Nephron (organoid): ENCODE data around the gene TCP11L1.

ENCODE experiments used
- H3K27ac Mint-ChIP-seq, 3 experiments: 2 replicates each; pipeline ENCODE4 v1.8.0; 2020; ENCODE audit warnings: mixed read lengths in 3 of 3, mild to moderate bottlenecking in 2 of 3, moderate library complexity in 1 of 3
- H3K27me3 Mint-ChIP-seq: 2 replicates; pipeline ENCODE4 v1.8.0; 2021; ENCODE audit warnings: low read depth, mild to moderate bottlenecking, moderate library complexity, mixed read lengths
- H3K36me3 Mint-ChIP-seq: 2 replicates; pipeline ENCODE4 v1.8.0; 2020; ENCODE audit warnings: low read depth, mixed read lengths
- H3K4me1 Mint-ChIP-seq: 2 replicates; pipeline ENCODE4 v1.8.0; 2020; ENCODE audit warnings: mixed read lengths
- H3K4me3 Mint-ChIP-seq, 3 experiments: 2 replicates each; pipeline ENCODE4 v1.8.0; 2020; ENCODE audit warnings: mild to moderate bottlenecking in 3 of 3, mixed read lengths in 3 of 3, moderate library complexity in 2 of 3
- H3K9me3 Mint-ChIP-seq: 2 replicates; pipeline ENCODE4 v1.8.0; 2020; ENCODE audit warnings: mixed read lengths
- CTCF ChIP-seq, 3 experiments: fragments of 200-600 bp; sonication (generic); IDR thresholded peaks; one replicate each; pipeline ENCODE4 v1.5.0; 2021; ENCODE audit warnings: antibody characterized with exemption in 3 of 3; ENCODE audit not compliant: unreplicated experiment in 3 of 3

The TCP11L1 gene

GRCh38 chr11:33016654-33017053, 22.7 kb upstream of the TCP11L1 start:
- Mint-ChIP-seq H3K27ac (peak overlapping the region; percentile 62 to 85 (median 75)), H3K4me3 (peak overlapping the region; percentile 87 to 88 (median 88)), H3K36me3 (no peaks in the 10 kb centered on the region), H3K27me3 (peaks cover 11% of the 10 kb centered on the region), H3K4me1 (peaks cover 35% of the 10 kb centered on the region), H3K9me3 (no peaks in the 10 kb centered on the region)
- TF ChIP-seq CTCF (IDR thresholded peaks at IDR 0.05; ENCODE audit: unreplicated experiment in 3 of 3), result no peak

- Mint-ChIP-seq H3K36me3 (no peaks in the 10 kb centered on the region), H3K27ac (peak overlapping the region in 2 of 3 experiments; percentile 5 to 62), H3K27me3 (peaks cover 11% of the 10 kb centered on the region), H3K4me3 (peak overlapping the region; percentile 51 to 88 (median 87)), H3K4me1 (peaks cover 41% of the 10 kb centered on the region), H3K9me3 (no peaks in the 10 kb centered on the region)
- TF ChIP-seq CTCF (IDR thresholded peaks at IDR 0.05; ENCODE audit: unreplicated experiment in 3 of 3), result no peak
These were observed 21.9 kb upstream of the TCP11L1 start for GRCh38 chr11:33017478-33017877.

- Mint-ChIP-seq H3K36me3 (no peaks in the 10 kb centered on the region), H3K4me1 (peaks cover 41% of the 10 kb centered on the region), H3K27ac (peak overlapping the region in 1 of 3 experiments; percentile 62), H3K4me3 (peak overlapping the region; percentile 51 to 88 (median 87)), H3K27me3 (peaks cover 11% of the 10 kb centered on the region), H3K9me3 (no peaks in the 10 kb centered on the region)
- no peak for TF ChIP-seq CTCF (IDR thresholded peaks at IDR 0.05; ENCODE audit: unreplicated experiment in 3 of 3)
These were observed 21.4 kb upstream of the TCP11L1 start for GRCh38 chr11:33017965-33018364.

- Mint-ChIP-seq H3K27me3 (peaks cover 11% of the 10 kb centered on the region), H3K4me1 (peaks cover 41% of the 10 kb centered on the region), H3K27ac (peak overlapping the region in 1 of 3 experiments; percentile 6), H3K4me3 (peak overlapping the region in 1 of 3 experiments; percentile 62), H3K36me3 (no peaks in the 10 kb centered on the region), H3K9me3 (no peaks in the 10 kb centered on the region)
- no peak for TF ChIP-seq CTCF (IDR thresholded peaks at IDR 0.05; ENCODE audit: unreplicated experiment in 3 of 3)
These were observed 20.5 kb upstream of the TCP11L1 start for GRCh38 chr11:33018840-33019239.

GRCh38 chr11:33021501-33021900, 17.9 kb upstream of the TCP11L1 start:
- no peak overlapping the region for H3K4me3 Mint-ChIP-seq
- H3K9me3 Mint-ChIP-seq, result no peaks in the 10 kb centered on the region
- H3K27me3 Mint-ChIP-seq, result peaks cover 11% of the 10 kb centered on the region
- H3K4me1 Mint-ChIP-seq, result peaks cover 34% of the 10 kb centered on the region
- H3K36me3 Mint-ChIP-seq, result no peaks in the 10 kb centered on the region
- peak overlapping the region in 1 of 3 experiments; percentile 27 for H3K27ac Mint-ChIP-seq
- no peak for TF ChIP-seq CTCF (IDR thresholded peaks at IDR 0.05; ENCODE audit: unreplicated experiment in 3 of 3)

GRCh38 chr11:33021937-33022336, 17.4 kb upstream of the TCP11L1 start:
- TF ChIP-seq CTCF (IDR thresholded peaks at IDR 0.05; ENCODE audit: unreplicated experiment in 3 of 3), result no peak
- H3K27ac Mint-ChIP-seq, result peak overlapping the region in 1 of 3 experiments; percentile 27
- H3K36me3 Mint-ChIP-seq, result no peaks in the 10 kb centered on the region
- no peak overlapping the region for H3K4me3 Mint-ChIP-seq
- peaks cover 9% of the 10 kb centered on the region for H3K27me3 Mint-ChIP-seq
- H3K4me1 Mint-ChIP-seq, result peaks cover 31% of the 10 kb centered on the region
- no peaks in the 10 kb centered on the region for H3K9me3 Mint-ChIP-seq
